HepG2 (cell line): ENCODE measurements around the gene ARHGAP26. TPM values are rescaled to one million over a fixed set of nuclear protein-coding genes. Genes with fewer than 3 reads are reported as not detected.

Experiments
- ATAC-seq: fragments of 200-7000 bp; cut with Tn5 transposase; 3 replicates; pipeline ENCODE4 v1.9.1; 2020; ENCODE audit warnings: mild to moderate bottlenecking, moderate library complexity
- BruUV-seq: library from RNA; stranded (reverse); fragments of 400-500 nt; replicated peaks from 2 replicates; lab custom pipeline; 2021; lab: Mats Ljungman, UMichigan
- CTCF ChIA-PET: fragments of 300-600 bp; formaldehyde crosslinking; extraction: SDS; loops from one replicate; lab custom pipeline; 2021; ENCODE audit warnings: low total read pairs, inconsistent platforms, low intra/inter-chr PET ratio; lab: Yijun Ruan, JAX
- POLR2A ChIA-PET: fragments of 350-600 bp; sonication (Branson Sonifier 250); formaldehyde crosslinking; loops from one replicate; lab custom pipeline; 2020; ENCODE audit warnings: antibody characterized with exemption, inconsistent platforms; lab: Yijun Ruan, JAX
- DNase-seq: peaks from one replicate; pipeline ENCODE4 v3.0.0-alpha.2; 2015; ENCODE audit warnings: low spot score
- FAIRE-seq: peaks from 3 replicates; lab custom pipeline; 2011; peaks lifted over from hg19 to GRCh38; lab: Jason Lieb, UNC
- H2AFZ ChIP-seq: one replicate; pipeline ENCODE4 v1.6.1; 2011; ENCODE audit warnings: low read length, inconsistent platforms
- H3K27ac ChIP-seq: fragments of 300-600 bp; 3 replicates; pipeline ENCODE4 v1.8.0; 2011; ENCODE audit warnings: mixed run types, mild to moderate bottlenecking, mixed read lengths, low read length, inconsistent platforms; ENCODE audit not compliant: insufficient read depth; ENCODE audit errors: extremely low read length
- H3K27me3 ChIP-seq, 2 experiments: fragments of 200-600 bp in 1 of 2; 2 replicates in 1 of 2; 3 replicates in 1 of 2; pipeline versions ENCODE4 v1.6.0 to v1.8.0; 2011; ENCODE audit warnings: low read length in 2 of 2, mild to moderate bottlenecking in 2 of 2, moderate library complexity in 2 of 2, inconsistent platforms in 1 of 2; ENCODE audit not compliant: insufficient read depth in 2 of 2, control insufficient read depth in 1 of 2
- H3K36me3 ChIP-seq, 2 experiments: fragments of 200-600 bp in 1 of 2; replicated peaks in 1 of 2; 2 replicates in 1 of 2; 3 replicates in 1 of 2; pipeline versions ENCODE4 v1.5.1 to v1.8.0; 2011; ENCODE audit warnings: low read length in 2 of 2, inconsistent platforms in 1 of 2; ENCODE audit not compliant: insufficient read depth in 2 of 2, control insufficient read depth in 1 of 2
- H3K4me1 ChIP-seq: 2 replicates; pipeline ENCODE4 v1.5.1; 2012; ENCODE audit warnings: low read length, inconsistent platforms; ENCODE audit not compliant: insufficient read depth
- H3K4me2 ChIP-seq: 2 replicates; pipeline ENCODE4 v1.6.0; 2011; ENCODE audit warnings: low read depth, low read length, inconsistent platforms
- H3K4me3 ChIP-seq, 3 experiments: fragments of 200-600 bp in 1 of 3; sonication (generic), shearing (Covaris generic) in 1 of 3; replicated peaks in 1 of 3; 2 replicates each; pipeline ENCODE4 v1.5.1; 2011 to 2016; ENCODE audit warnings: low read length in 3 of 3, inconsistent platforms in 2 of 3, low read depth in 2 of 3, mild to moderate bottlenecking in 2 of 3, control low read depth in 1 of 3, mixed read lengths in 1 of 3; ENCODE audit not compliant: insufficient read depth in 1 of 3
- H3K79me2 ChIP-seq: one replicate; pipeline ENCODE4 v1.6.1; 2011; ENCODE audit warnings: low read length, inconsistent platforms; ENCODE audit not compliant: insufficient read depth
- H3K9ac ChIP-seq: 2 replicates; pipeline ENCODE4 v1.6.0; 2011; ENCODE audit warnings: mild to moderate bottlenecking, low read depth, low read length, inconsistent platforms; ENCODE audit not compliant: insufficient read depth
- H3K9me3 ChIP-seq: 2 replicates; pipeline ENCODE4 v1.5.1; 2012; ENCODE audit warnings: mild to moderate bottlenecking, low read length
- H4K20me1 ChIP-seq: 2 replicates; pipeline ENCODE4 v1.6.0; 2011; ENCODE audit warnings: inconsistent platforms, mild to moderate bottlenecking, low read length, moderate library complexity; ENCODE audit not compliant: insufficient read depth
- EED ChIP-seq: sonication (generic); formaldehyde crosslinking; IDR thresholded peaks from 2 replicates; pipeline ENCODE4 v1.5.0; 2020; ENCODE audit warnings: mild to moderate bottlenecking, missing genetic modification reagents
- FOXM1 ChIP-seq: sonication (generic); formaldehyde crosslinking; IDR thresholded peaks from 2 replicates; pipeline ENCODE4 v1.5.0; 2020; ENCODE audit warnings: missing genetic modification reagents
- HNRNPK ChIP-seq: fragments of 200-400 bp; formaldehyde crosslinking; IDR thresholded peaks from 2 replicates; pipeline ENCODE4 v1.6.1; 2018; ENCODE audit warnings: low read length, low read depth, moderate library complexity, mild to moderate bottlenecking; ENCODE audit not compliant: poor library complexity, severe bottlenecking
- MAF1 ChIP-seq: sonication (generic); formaldehyde crosslinking; IDR thresholded peaks from 2 replicates; pipeline ENCODE4 v1.5.0; 2020; ENCODE audit warnings: missing genetic modification reagents, borderline replicate concordance
- PHB2 ChIP-seq: fragments of 450-650 bp; IDR thresholded peaks from 2 replicates; pipeline ENCODE4 v1.6.1; 2018; ENCODE audit not compliant: partially characterized antibody
- REPIN1 ChIP-seq: sonication (generic); formaldehyde crosslinking; IDR thresholded peaks from 2 replicates; pipeline ENCODE4 v1.8.0; 2022; ENCODE audit warnings: missing genetic modification reagents, low read depth, mild to moderate bottlenecking, borderline replicate concordance
- RFX1 ChIP-seq: fragments of 450-650 bp; IDR thresholded peaks from 2 replicates; pipeline ENCODE4 v1.6.1; 2017
- SETDB1 ChIP-seq: sonication (generic); formaldehyde crosslinking; IDR thresholded peaks from 2 replicates; pipeline ENCODE4 v1.5.1; 2020; ENCODE audit warnings: missing genetic modification reagents, mild to moderate bottlenecking, borderline replicate concordance
- TP53 ChIP-seq: sonication (generic); formaldehyde crosslinking; conservative IDR thresholded peaks from 2 replicates; pipeline ENCODE4 v1.4.0; 2020; ENCODE audit warnings: missing genetic modification reagents
- ZNF430 ChIP-seq: sonication (generic); formaldehyde crosslinking; IDR thresholded peaks from 2 replicates; pipeline ENCODE4 v1.9.0; 2021; ENCODE audit warnings: mild to moderate bottlenecking, missing genetic modification reagents
- ZNF761 ChIP-seq: sonication (generic); formaldehyde crosslinking; conservative IDR thresholded peaks from 2 replicates; pipeline ENCODE4 v1.4.0; 2020; ENCODE audit warnings: mild to moderate bottlenecking, missing genetic modification reagents
- ZNF788 ChIP-seq: sonication (generic); formaldehyde crosslinking; IDR thresholded peaks from 2 replicates; pipeline ENCODE4 v1.5.0; 2020; ENCODE audit warnings: mild to moderate bottlenecking, missing genetic modification reagents, borderline replicate concordance
- WGBS: methylation state at CpG from one replicate; pipeline ENCODE4 v1.1.6; 2017; ENCODE audit warnings: low lambda C conversion rate; 5-methylcytosine and 5-hydroxymethylcytosine counted together
- in situ Hi-C: cut with HindIII; loops from 2 replicates; pipeline ENCODE4 v1.10.0; 2017; ENCODE audit warnings: low pct_unique_long_range_greater_than_20kb; ENCODE audit not compliant: extremely low pct_ligation_motif_present
- intact Hi-C: fragments of 100-400 bp; cut with micrococcal nuclease; formaldehyde crosslinking; loops from one replicate; pipeline ENCODE4 v1.10.0; 2022; ENCODE audit not compliant: unreplicated experiment
- polyA plus RNA-seq, 8 experiments: library from polyadenylated mRNA; depleted of rRNA in 3 of 8; stranded (reverse) in 7 of 8; unstranded in 1 of 8; fragments of >200 nt; fragmentation: Illumina TruSeq in 4 of 8; extraction: Trizol in 4 of 8; gene quantifications; 2 replicates each; pipeline versions ENCODE4 v1.2.1 to v1.2.3, GENCODE V29; 2011 to 2016; ENCODE audit warnings: low read depth in 4 of 8, missing spikeins in 1 of 8, mixed read lengths in 1 of 8; ENCODE audit not compliant: insufficient read depth in 1 of 8
- total RNA-seq, 5 experiments: library from RNA; depleted of rRNA; stranded (reverse); fragments of >200 nt; fragmentation: Illumina TruSeq; extraction: Trizol; gene quantifications; 2 replicates each; pipeline ENCODE4 v1.2.3, GENCODE V29; 2016; ENCODE audit warnings: low read depth in 1 of 5
- TF ChIP-seq, protein P1 (sequence below): sonication (generic); formaldehyde crosslinking; IDR thresholded peaks from 2 replicates; pipeline ENCODE4 v1.4.0; 2020; ENCODE audit warnings: mild to moderate bottlenecking, missing genetic modification reagents
- TF ChIP-seq, protein P2 (sequence below): IDR thresholded peaks from 2 replicates; pipeline ENCODE4 v1.6.1; 2016; ENCODE audit warnings: missing compliant biosample characterization, missing genetic modification reagents, borderline replicate concordance

ARHGAP26 gene
- total and polyA plus RNA-seq, 2 of the 13 experiments (the other 11 are each of a cell fraction or from before 2014, with no cell fraction given): 9.6 to 18.2 TPM

DNA sequence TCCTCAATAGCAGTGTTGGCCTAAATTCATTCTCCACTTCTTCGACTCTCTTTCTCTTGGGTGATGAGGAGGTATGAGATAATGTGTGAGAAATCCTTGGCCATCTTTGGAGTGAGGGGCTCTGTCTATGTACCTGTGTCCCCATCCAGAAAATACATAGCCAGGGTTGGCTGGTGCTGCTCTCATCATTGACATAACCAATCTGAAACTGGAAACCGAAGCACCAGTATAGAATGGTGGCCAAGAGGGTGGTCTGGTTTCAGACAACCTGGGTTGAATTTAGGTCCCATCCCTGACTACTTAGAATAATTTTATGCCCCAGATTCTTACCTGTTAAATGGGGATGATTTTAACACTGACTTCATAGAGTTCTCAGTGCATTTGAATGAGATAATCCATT is 208.1 kb downstream of the ARHGAP26 start (continued):
- TF ChIP-seq EED (CRISPR knock-in tag) (no peak), HNRNPK (no peak), REPIN1 (CRISPR knock-in tag) (no peak), PHB2 (no peak), MAF1 (no peak), SETDB1 (CRISPR knock-in tag) (no peak), FOXM1 (no peak), ZNF788 (CRISPR knock-in tag) (no peak)

DNA sequence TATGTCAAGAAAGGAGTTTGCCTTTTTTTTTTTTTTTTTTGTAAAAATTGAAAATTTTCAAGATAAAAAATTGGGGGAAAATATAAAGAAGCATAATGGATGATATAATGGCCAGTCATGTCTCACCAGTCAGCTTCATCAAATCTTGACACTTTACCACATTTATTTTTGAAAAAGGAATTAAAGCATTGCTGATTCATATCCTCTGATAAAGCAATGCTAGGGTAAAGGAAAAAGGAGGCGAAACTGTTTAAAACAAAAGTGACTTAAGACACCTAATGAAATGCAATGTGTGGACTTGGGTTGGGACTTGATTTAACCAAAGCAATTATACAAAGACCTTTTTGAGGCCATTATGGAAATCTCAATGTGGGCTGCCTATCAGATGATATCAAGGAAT is 208.5 kb downstream of the ARHGAP26 start:
- in situ Hi-C loops: no loop called here
- H3K36me3 ChIP-seq: no peaks in the 10 kb centered on the region
- TF ChIP-seq, protein P1, sequence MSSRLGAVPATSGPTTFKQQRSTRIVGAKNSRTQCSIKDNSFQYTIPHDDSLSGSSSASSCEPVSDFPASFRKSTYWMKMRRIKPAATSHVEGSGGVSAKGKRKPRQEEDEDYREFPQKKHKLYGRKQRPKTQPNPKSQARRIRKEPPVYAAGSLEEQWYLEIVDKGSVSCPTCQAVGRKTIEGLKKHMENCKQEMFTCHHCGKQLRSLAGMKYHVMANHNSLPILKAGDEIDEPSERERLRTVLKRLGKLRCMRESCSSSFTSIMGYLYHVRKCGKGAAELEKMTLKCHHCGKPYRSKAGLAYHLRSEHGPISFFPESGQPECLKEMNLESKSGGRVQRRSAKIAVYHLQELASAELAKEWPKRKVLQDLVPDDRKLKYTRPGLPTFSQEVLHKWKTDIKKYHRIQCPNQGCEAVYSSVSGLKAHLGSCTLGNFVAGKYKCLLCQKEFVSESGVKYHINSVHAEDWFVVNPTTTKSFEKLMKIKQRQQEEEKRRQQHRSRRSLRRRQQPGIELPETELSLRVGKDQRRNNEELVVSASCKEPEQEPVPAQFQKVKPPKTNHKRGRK (CRISPR knock-in tag): no peak
- no peak for TF ChIP-seq TP53 (CRISPR knock-in tag)
- TF ChIP-seq, protein P2, sequence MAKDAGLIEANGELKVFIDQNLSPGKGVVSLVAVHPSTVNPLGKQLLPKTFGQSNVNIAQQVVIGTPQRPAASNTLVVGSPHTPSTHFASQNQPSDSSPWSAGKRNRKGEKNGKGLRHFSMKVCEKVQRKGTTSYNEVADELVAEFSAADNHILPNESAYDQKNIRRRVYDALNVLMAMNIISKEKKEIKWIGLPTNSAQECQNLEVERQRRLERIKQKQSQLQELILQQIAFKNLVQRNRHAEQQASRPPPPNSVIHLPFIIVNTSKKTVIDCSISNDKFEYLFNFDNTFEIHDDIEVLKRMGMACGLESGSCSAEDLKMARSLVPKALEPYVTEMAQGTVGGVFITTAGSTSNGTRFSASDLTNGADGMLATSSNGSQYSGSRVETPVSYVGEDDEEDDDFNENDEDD (CRISPR knock-in tag): no peak
- TF ChIP-seq RFX1: no peak
- no peak for TF ChIP-seq ZNF761 (CRISPR knock-in tag)
- no peak for TF ChIP-seq ZNF430
- TF ChIP-seq, all 625 proteins: peak for 0
- intact Hi-C loops: no loop called here
- no peak overlapping the region for H3K27ac ChIP-seq
- H3K79me2 ChIP-seq: no peaks in the 10 kb centered on the region
- WGBS: 98% methylated on average over 1 of the region's 1 CpG
- H3K4me3 ChIP-seq: no peak overlapping the region
- BruUV-seq: no TSS peak
- H3K9ac ChIP-seq: no peak overlapping the region
- CTCF ChIA-PET: no interaction called here
- H3K27me3 ChIP-seq: no peaks in the 10 kb centered on the region
- ATAC-seq: no peak
- no peak for FAIRE-seq
- no peaks in the 10 kb centered on the region for H4K20me1 ChIP-seq
- no peak overlapping the region for H3K4me2 ChIP-seq
- peaks cover 39% of the 10 kb centered on the region for H3K4me1 ChIP-seq
- POLR2A ChIA-PET: no interaction called here
- H2AFZ ChIP-seq: no peak overlapping the region
- H3K9me3 ChIP-seq: no peaks in the 10 kb centered on the region
- no peak for DNase-seq
